CD14-positive monocyte (primary cell): ENCODE results near the gene ATG7. TPM values are rescaled to one million over a fixed set of nuclear protein-coding genes. Genes with fewer than 3 reads are reported as not detected.
A peak's percentile ranks its signal among the peaks of the same experiment; 100 is the strongest.

Source experiments
- DNase-seq, 3 donors: peaks; one replicate each; pipeline ENCODE4 v3.0.0-alpha.2; 2011 to 2022
- H2AFZ ChIP-seq: 2 replicates; pipeline ENCODE4 v1.6.0; 2012; ENCODE audit warnings: mild to moderate bottlenecking, low read depth, low read length, inconsistent platforms; ENCODE audit not compliant: insufficient read depth, poor library complexity, severe bottlenecking
- H3K27ac ChIP-seq, 2 donors: 1 replicate in 1 of 2; 2 replicates in 1 of 2; pipeline ENCODE4 v1.5.1; 2012 to 2013; ENCODE audit warnings: low read length in 2 of 2, control low read depth in 1 of 2, inconsistent platforms in 1 of 2, low read depth in 1 of 2, mild to moderate bottlenecking in 1 of 2
- H3K27me3 ChIP-seq, 2 donors: one replicate each; pipeline versions ENCODE4 v1.6.0 to v1.6.1; 2011 to 2013; ENCODE audit warnings: low read length in 2 of 2; ENCODE audit not compliant: control insufficient read depth in 2 of 2, insufficient read depth in 2 of 2
- H3K36me3 ChIP-seq, 2 donors: replicated peaks in 1 of 2; 1 replicate in 1 of 2; 2 replicates in 1 of 2; pipeline versions ENCODE4 v1.5.1 to v1.6.1; 2012 to 2013; ENCODE audit warnings: low read length in 2 of 2, control low read depth in 1 of 2, inconsistent platforms in 1 of 2, mild to moderate bottlenecking in 1 of 2; ENCODE audit not compliant: insufficient read depth in 2 of 2, control insufficient read depth in 1 of 2
- H3K4me1 ChIP-seq, 2 donors: 1 replicate in 1 of 2; 2 replicates in 1 of 2; pipeline versions ENCODE4 v1.5.1 to v1.6.1; 2012 to 2013; ENCODE audit warnings: low read length in 2 of 2, control low read depth in 1 of 2, inconsistent platforms in 1 of 2, mild to moderate bottlenecking in 1 of 2, moderate library complexity in 1 of 2; ENCODE audit not compliant: insufficient read depth in 2 of 2, control insufficient read depth in 1 of 2
- H3K4me2 ChIP-seq: replicated peaks from 2 replicates; pipeline ENCODE3; 2012; ENCODE audit warnings: low read length, moderate library complexity, mild to moderate bottlenecking; ENCODE audit not compliant: poor library complexity, severe bottlenecking; ENCODE audit errors: extremely low read depth
- H3K4me3 ChIP-seq, 3 experiments: fragments of 200-600 bp in 1 of 3; sonication (generic) in 1 of 3; replicated peaks in 1 of 3; 1 replicate in 2 of 3; 2 replicates in 1 of 3; pipeline ENCODE4 v1.5.1; 2011 to 2013; ENCODE audit warnings: low read length in 3 of 3, mild to moderate bottlenecking in 3 of 3, control low read depth in 2 of 3, low read depth in 2 of 3, inconsistent platforms in 1 of 3, moderate library complexity in 1 of 3
- H3K79me2 ChIP-seq: 2 replicates; pipeline ENCODE4 v1.6.0; 2012; ENCODE audit warnings: mild to moderate bottlenecking, control low read depth, inconsistent platforms, low read length, moderate library complexity; ENCODE audit not compliant: insufficient read depth
- H3K9ac ChIP-seq: 2 replicates; pipeline ENCODE4 v1.6.0; 2017; ENCODE audit warnings: low read length, mild to moderate bottlenecking; ENCODE audit not compliant: insufficient read depth, poor library complexity, severe bottlenecking
- H3K9me3 ChIP-seq, 2 donors: replicated peaks in 1 of 2; 1 replicate in 1 of 2; 2 replicates in 1 of 2; pipeline versions ENCODE4 v1.5.1 to v1.6.1; 2012 to 2013; ENCODE audit warnings: low read length in 2 of 2, control low read depth in 1 of 2; ENCODE audit not compliant: control insufficient read depth in 1 of 2, insufficient read depth in 1 of 2
- H4K20me1 ChIP-seq: 2 replicates; pipeline ENCODE4 v1.6.0; 2012; ENCODE audit warnings: mild to moderate bottlenecking, low read length, control low read depth, moderate library complexity; ENCODE audit not compliant: insufficient read depth
- H3K27ac Mint-ChIP-seq, 7 donors: one replicate each; pipeline ENCODE4 v1.8.0; 2020; ENCODE audit warnings: mild to moderate bottlenecking in 7 of 7, mixed read lengths in 7 of 7, moderate library complexity in 6 of 7, inconsistent platforms in 2 of 7
- H3K27me3 Mint-ChIP-seq, 3 donors: one replicate each; pipeline ENCODE4 v1.8.0; 2021 to 2022; ENCODE audit warnings: low read depth in 3 of 3, mild to moderate bottlenecking in 3 of 3, mixed read lengths in 3 of 3, moderate library complexity in 3 of 3, inconsistent platforms in 1 of 3
- H3K36me3 Mint-ChIP-seq, 2 donors: one replicate each; pipeline ENCODE4 v1.8.0; 2020; ENCODE audit warnings: mixed read lengths in 2 of 2, inconsistent platforms in 1 of 2, mild to moderate bottlenecking in 1 of 2
- H3K4me1 Mint-ChIP-seq: one replicate; pipeline ENCODE4 v1.8.0; 2020; ENCODE audit warnings: mild to moderate bottlenecking, mixed read lengths
- H3K4me3 Mint-ChIP-seq, 2 donors: one replicate each; pipeline ENCODE4 v1.8.0; 2020; ENCODE audit warnings: mild to moderate bottlenecking in 2 of 2, mixed read lengths in 2 of 2, moderate library complexity in 1 of 2
- H3K9me3 Mint-ChIP-seq, 7 donors: one replicate each; pipeline ENCODE4 v1.8.0; 2020 to 2022; ENCODE audit warnings: mixed read lengths in 7 of 7, mild to moderate bottlenecking in 6 of 7, moderate library complexity in 6 of 7, inconsistent platforms in 2 of 7
- CTCF ChIP-seq: fragments of 200-600 bp; IDR thresholded peaks from one replicate; pipeline ENCODE4 v1.8.0; 2022; ENCODE audit warnings: antibody characterized with exemption, mild to moderate bottlenecking
- WGBS: methylation state at CpG from one replicate; pipeline ENCODE4 v1.1.5; 2013; ENCODE audit warnings: missing lambda C conversion rate; ENCODE audit not compliant: insufficient coverage; 5-methylcytosine and 5-hydroxymethylcytosine counted together
- intact Hi-C, 2 donors: fragments of 100-400 bp; cut with micrococcal nuclease; formaldehyde crosslinking; loops; one replicate each; pipeline versions ENCODE4 v1.15.0 to v1.15.1; 2023
- polyA plus RNA-seq, 3 donors: library from polyadenylated mRNA; depleted of rRNA in 1 of 3; unstranded in 2 of 3; stranded (reverse) in 1 of 3; fragments of 300-500 nt in 2 of 3; fragments of >200 nt in 1 of 3; fragmentation: Illumina TruSeq in 2 of 3; gene quantifications; 1 replicate in 2 of 3; 2 replicates in 1 of 3; pipeline ENCODE4 v1.2.3, GENCODE V29; 2012 to 2021

Gene ATG7
- polyA plus RNA-seq, 3 donors, result 57.4 to 101 (median 89.7) TPM

DNA sequence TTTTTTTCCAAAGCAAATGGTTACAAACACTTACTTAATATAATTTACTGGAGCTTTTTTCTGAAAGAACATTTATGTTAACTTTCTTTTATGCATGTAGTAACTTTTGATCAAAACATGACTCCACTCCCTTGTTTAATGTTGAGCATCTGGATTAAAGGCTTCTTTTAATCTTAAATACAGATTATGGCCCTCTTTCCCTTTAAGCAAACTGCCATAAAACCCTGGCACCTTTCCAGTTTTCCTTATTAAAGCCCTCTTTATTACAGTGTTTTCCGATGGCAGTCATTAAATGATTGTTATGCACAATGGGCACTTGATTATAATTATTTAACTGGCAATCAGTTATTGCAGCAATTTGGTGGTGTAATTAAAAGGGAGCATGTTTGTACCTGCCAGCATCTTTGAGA is 204.5 kb downstream of the ATG7 start:
- no peaks in the 10 kb centered on the region for H3K27me3 Mint-ChIP-seq
- Histone ChIP-seq H4K20me1 (peaks cover 80% of the 10 kb centered on the region), H3K27me3 (no peaks in the 10 kb centered on the region), H2AFZ (no peak overlapping the region), H3K36me3 (peaks cover 17 to 78% of the 10 kb centered on the region in 2 donors), H3K79me2 (peaks cover 9% of the 10 kb centered on the region), H3K4me2 (no peak overlapping the region), H3K4me3 (no peak overlapping the region), H3K27ac (no peak overlapping the region), H3K9me3 (no peaks in the 10 kb centered on the region), H3K4me1 (peaks cover 7 to 10% of the 10 kb centered on the region in 2 donors), H3K9ac (no peak overlapping the region)
- H3K27ac Mint-ChIP-seq, result no peak overlapping the region
- DNase-seq, result no peak
- no CpG with 5 or more reads among the region's 1 CpG for WGBS
- peaks cover 13% of the 10 kb centered on the region for H3K4me1 Mint-ChIP-seq
- H3K4me3 Mint-ChIP-seq, result no peak overlapping the region
- H3K36me3 Mint-ChIP-seq, result peaks cover 23 to 41% of the 10 kb centered on the region in 2 donors
- intact Hi-C loops, result no loop called here
- no peaks in the 10 kb centered on the region for H3K9me3 Mint-ChIP-seq
- TF ChIP-seq CTCF, result no peak

- TF ChIP-seq CTCF, result no peak
- Histone ChIP-seq H3K27me3 (no peaks in the 10 kb centered on the region), H2AFZ (no peak overlapping the region), H4K20me1 (peaks cover 81% of the 10 kb centered on the region), H3K9ac (no peak overlapping the region), H3K36me3 (peaks cover 17 to 78% of the 10 kb centered on the region in 2 donors), H3K9me3 (no peaks in the 10 kb centered on the region), H3K4me1 (peaks cover 7 to 10% of the 10 kb centered on the region in 2 donors), H3K79me2 (peaks cover 10% of the 10 kb centered on the region), H3K27ac (peak overlapping the region in 1 of 2 donors; percentile 42), H3K4me2 (no peak overlapping the region), H3K4me3 (no peak overlapping the region)
- Mint-ChIP-seq H3K9me3 (no peaks in the 10 kb centered on the region), H3K27ac (peak overlapping the region in 2 of 7 donors; percentile 42 to 68), H3K36me3 (peaks cover 23 to 37% of the 10 kb centered on the region in 2 donors), H3K4me3 (no peak overlapping the region), H3K4me1 (peaks cover 13% of the 10 kb centered on the region), H3K27me3 (no peaks in the 10 kb centered on the region)
- intact Hi-C loops, result no loop called here
- DNase-seq, result no peak
- 83% methylated on average over 1 of the region's 3 CpGs for WGBS
Observed at GRCh38 chr3:11477407-11477911, 205.3 kb downstream of the ATG7 start.
